Measurements from ENCODE around the gene NLK.
"Not testable (repeated sequence)": the region's sequence is repeated elsewhere in the genome, so short reads cannot be mapped to it uniquely, and the experiment has no call there.

Gene NLK

DNA sequence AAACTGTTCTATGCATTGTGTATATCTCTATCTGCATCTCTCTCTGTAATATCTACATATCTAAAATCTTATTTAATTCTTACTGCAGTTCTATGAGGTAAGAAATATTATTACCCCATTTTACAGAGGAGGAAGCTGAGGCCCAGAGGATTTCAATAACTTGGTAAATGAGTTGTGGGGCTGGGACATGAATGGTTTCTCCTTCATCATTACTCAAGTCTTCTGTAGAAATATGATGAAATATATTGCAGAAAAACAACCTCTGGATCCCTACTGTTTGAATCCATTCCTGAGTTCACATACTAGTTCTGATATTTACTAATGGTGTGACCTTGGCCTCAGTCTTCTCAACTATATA is 45.5 kb upstream of the NLK start:
- TF ChIP-seq, protein P1, sequence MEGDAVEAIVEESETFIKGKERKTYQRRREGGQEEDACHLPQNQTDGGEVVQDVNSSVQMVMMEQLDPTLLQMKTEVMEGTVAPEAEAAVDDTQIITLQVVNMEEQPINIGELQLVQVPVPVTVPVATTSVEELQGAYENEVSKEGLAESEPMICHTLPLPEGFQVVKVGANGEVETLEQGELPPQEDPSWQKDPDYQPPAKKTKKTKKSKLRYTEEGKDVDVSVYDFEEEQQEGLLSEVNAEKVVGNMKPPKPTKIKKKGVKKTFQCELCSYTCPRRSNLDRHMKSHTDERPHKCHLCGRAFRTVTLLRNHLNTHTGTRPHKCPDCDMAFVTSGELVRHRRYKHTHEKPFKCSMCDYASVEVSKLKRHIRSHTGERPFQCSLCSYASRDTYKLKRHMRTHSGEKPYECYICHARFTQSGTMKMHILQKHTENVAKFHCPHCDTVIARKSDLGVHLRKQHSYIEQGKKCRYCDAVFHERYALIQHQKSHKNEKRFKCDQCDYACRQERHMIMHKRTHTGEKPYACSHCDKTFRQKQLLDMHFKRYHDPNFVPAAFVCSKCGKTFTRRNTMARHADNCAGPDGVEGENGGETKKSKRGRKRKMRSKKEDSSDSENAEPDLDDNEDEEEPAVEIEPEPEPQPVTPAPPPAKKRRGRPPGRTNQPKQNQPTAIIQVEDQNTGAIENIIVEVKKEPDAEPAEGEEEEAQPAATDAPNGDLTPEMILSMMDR (IDR thresholded peaks at IDR 0.05; ENCODE audit: low read depth, low read length): no peak
- no peak for DNase-seq (ENCODE audit: low read depth in 2 of 2)

DNA sequence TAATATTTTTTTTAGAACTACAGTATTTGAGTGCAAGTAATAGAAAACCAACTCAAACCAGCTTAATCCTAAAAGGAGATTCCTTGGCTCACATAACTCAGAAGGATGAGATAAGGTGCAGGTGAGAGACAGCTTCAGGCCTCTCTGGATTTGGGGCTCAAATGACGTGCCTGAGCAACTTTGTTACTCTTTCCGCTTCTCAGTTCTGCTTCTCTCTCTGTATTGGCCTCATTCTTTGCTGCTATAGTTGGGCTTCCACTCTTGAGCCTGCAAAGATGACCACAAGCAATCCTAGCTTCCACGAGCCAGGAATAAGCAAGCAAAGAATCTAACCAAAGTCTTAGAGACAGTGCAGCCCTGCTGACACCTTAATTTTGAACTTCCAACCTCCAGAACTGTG is 45.0 kb upstream of the NLK start:
- DNase-seq (ENCODE audit: low read depth in 2 of 2): no peak
- H3K4me3 ChIP-seq (replicated peaks in 1 of 2; ENCODE audit: low read depth in 2 of 2, low read length in 2 of 2): no peak overlapping the region
- TF ChIP-seq, protein P1 (IDR thresholded peaks at IDR 0.05; ENCODE audit: low read depth, low read length): no peak

More for the DNA sequence above, 45.5 kb upstream of the NLK start:
- H3K4me3 ChIP-seq (replicated peaks in 1 of 2; ENCODE audit: low read depth in 2 of 2, low read length in 2 of 2): no peak overlapping the region

- H3K4me3 ChIP-seq (replicated peaks in 1 of 2; ENCODE audit: low read depth in 2 of 2, low read length in 2 of 2): no peak overlapping the region
- TF ChIP-seq, protein P1 (IDR thresholded peaks at IDR 0.05; ENCODE audit: low read depth, low read length): no peak
- no peak for DNase-seq (ENCODE audit: low read depth in 2 of 2)
Measured at GRCh38 chr17:28001149-28001548, 41.3 kb upstream of the NLK start.

DNA sequence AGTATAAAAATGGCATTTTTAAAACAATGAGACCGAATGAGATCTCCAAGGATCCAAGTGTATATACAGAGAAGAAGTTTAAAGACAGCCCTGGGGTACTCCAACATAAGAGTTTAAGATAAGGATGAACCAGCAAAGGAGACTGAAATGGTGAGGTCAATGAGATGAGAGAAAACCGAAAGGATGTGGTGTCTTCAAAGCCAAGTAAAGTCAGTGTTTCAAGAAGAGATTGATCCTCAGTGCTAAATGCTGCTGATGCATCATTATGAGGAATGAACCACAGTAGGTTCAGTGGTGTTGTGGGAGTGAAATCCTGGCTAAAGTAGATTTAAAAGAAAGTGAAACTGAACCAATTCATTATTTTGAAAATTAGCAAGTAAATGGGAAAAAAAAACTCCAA is 38.1 kb upstream of the NLK start:
- TF ChIP-seq, protein P1 (IDR thresholded peaks at IDR 0.05; ENCODE audit: low read depth, low read length): no peak
- no peak for DNase-seq (ENCODE audit: low read depth in 2 of 2)
- H3K4me3 ChIP-seq (replicated peaks in 1 of 2; ENCODE audit: low read depth in 2 of 2, low read length in 2 of 2): no peak overlapping the region

DNA sequence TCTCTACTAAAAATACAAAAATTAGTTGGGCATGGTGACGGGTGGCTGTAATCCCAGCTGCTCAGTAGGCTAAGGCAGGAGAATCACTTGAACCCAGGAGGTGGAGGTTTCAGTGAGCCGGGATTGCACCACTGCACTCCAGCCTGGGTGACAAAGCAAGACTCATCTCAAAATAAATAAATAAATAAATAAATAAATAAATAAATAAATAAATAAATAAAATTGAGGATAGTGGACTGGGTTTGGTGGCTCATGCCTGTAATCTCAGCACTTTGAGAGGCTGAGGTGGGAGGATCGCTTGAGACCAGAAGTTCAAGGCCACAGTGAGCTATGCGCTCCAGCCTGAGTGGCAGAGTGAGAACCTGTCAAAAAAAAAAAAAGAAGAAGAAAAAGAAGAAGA is 34.6 kb upstream of the NLK start:
- DNase-seq (ENCODE audit: low read depth in 2 of 2): not testable (repeated sequence)

GRCh38 chr17:28008513-28008912 is 34.0 kb upstream of the NLK start:
- peak; percentile 72 to 76 for DNase-seq (ENCODE audit: low read depth in 2 of 2)
- no peak overlapping the region for H3K4me3 ChIP-seq (replicated peaks in 1 of 2; ENCODE audit: low read depth in 2 of 2, low read length in 2 of 2)
- TF ChIP-seq, protein P1 (IDR thresholded peaks at IDR 0.05; ENCODE audit: low read depth, low read length): no peak

More for the DNA sequence above, 34.6 kb upstream of the NLK start:
- not testable (repeated sequence) for H3K4me3 ChIP-seq (replicated peaks in 1 of 2; ENCODE audit: low read depth in 2 of 2, low read length in 2 of 2)

- DNase-seq (ENCODE audit: low read depth in 2 of 2): no peak
- H3K4me3 ChIP-seq (replicated peaks in 1 of 2; ENCODE audit: low read depth in 2 of 2, low read length in 2 of 2): no peak overlapping the region
- TF ChIP-seq, protein P1 (IDR thresholded peaks at IDR 0.05; ENCODE audit: low read depth, low read length): no peak
Measured at GRCh38 chr17:28010406-28010805, 32.1 kb upstream of the NLK start.

All from cardiac fibroblast (primary cell).